22Rv1 (cell line): ENCODE data around the gene VASH1.

ENCODE experiments used
- ZFX ChIP-seq: fragments of 450-650 bp; IDR thresholded peaks from 2 replicates; pipeline ENCODE4 v1.6.1; 2017; ENCODE audit warnings: antibody characterized with exemption, borderline replicate concordance
- TF ChIP-seq, protein P1 (sequence below): fragments of 450-650 bp; IDR thresholded peaks from 2 replicates; pipeline ENCODE4 v1.5.1; 2017; ENCODE audit warnings: mild to moderate bottlenecking

DNA sequence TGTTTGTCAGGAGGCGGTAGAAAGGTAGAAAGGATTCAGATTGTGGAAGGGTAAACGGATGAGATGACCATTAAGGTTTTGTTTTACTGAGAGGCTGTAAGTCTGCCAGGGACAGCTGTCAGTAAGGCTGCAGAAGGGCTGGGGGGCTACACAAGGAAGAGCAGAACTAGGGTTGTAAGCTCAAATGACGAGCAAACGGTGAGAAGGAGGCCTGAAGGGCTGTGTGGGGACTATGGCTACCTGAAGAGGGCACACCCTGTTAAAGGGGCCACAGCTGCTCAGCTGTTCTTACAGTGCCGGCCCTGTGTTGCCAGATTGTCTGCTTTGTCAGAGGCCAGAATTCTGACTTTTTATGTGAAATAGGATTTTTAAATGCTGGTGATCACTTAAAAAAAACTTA, 19.1 kb downstream of the VASH1 start:
- TF ChIP-seq, protein P1, sequence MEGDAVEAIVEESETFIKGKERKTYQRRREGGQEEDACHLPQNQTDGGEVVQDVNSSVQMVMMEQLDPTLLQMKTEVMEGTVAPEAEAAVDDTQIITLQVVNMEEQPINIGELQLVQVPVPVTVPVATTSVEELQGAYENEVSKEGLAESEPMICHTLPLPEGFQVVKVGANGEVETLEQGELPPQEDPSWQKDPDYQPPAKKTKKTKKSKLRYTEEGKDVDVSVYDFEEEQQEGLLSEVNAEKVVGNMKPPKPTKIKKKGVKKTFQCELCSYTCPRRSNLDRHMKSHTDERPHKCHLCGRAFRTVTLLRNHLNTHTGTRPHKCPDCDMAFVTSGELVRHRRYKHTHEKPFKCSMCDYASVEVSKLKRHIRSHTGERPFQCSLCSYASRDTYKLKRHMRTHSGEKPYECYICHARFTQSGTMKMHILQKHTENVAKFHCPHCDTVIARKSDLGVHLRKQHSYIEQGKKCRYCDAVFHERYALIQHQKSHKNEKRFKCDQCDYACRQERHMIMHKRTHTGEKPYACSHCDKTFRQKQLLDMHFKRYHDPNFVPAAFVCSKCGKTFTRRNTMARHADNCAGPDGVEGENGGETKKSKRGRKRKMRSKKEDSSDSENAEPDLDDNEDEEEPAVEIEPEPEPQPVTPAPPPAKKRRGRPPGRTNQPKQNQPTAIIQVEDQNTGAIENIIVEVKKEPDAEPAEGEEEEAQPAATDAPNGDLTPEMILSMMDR: no peak
- no peak for TF ChIP-seq ZFX
